ENCODE data around the gene INVS.

GRCh38 chr9:100170085-100170484 is 71.0 kb downstream of the INVS start:
- TF ChIP-seq CTCF (IDR thresholded peaks at IDR 0.05) (no peak), EP300 (IDR thresholded peaks at IDR 0.05) (no peak), POLR2A (IDR thresholded peaks at IDR 0.05) (no peak)

Data from upper lobe of left lung (tissue), 4 donors.